AG04450 (cell line): ENCODE data around the gene MAP1S. TPM values are rescaled to one million over a fixed set of nuclear protein-coding genes. Genes with fewer than 3 reads are reported as not detected.

Experiments
- CTCF ChIA-PET: fragments of 300-600, 350-600 bp; formaldehyde crosslinking; extraction: SDS; loops from one replicate; lab custom pipeline; 2022; ENCODE audit warnings: antibody characterized with exemption, inconsistent platforms; lab: Charles Lee
- POLR2A ChIA-PET: fragments of 350-600 bp; formaldehyde crosslinking; extraction: SDS; loops from one replicate; lab custom pipeline; 2021; ENCODE audit warnings: antibody characterized with exemption, inconsistent platforms; lab: Yijun Ruan, JAX
- DNase-seq: peaks from one replicate; pipeline ENCODE4 v3.0.0-alpha.2; 2011; ENCODE audit warnings: low read depth, low spot score
- H3K27ac ChIP-seq: one replicate; pipeline ENCODE4 v1.5.1; 2012; ENCODE audit warnings: low read depth, low read length, control low read depth
- H3K27me3 ChIP-seq: one replicate; pipeline ENCODE4 v1.6.0; 2012; ENCODE audit warnings: low read length; ENCODE audit not compliant: control insufficient read depth, insufficient read depth
- H3K4me3 ChIP-seq: 2 replicates; pipeline ENCODE4 v1.5.1; 2011; ENCODE audit warnings: mild to moderate bottlenecking, low read depth, low read length, control low read depth
- H3K9me3 ChIP-seq: 2 replicates; pipeline ENCODE4 v1.5.1; 2012; ENCODE audit warnings: low read length; ENCODE audit not compliant: control insufficient read depth, insufficient read depth
- polyA plus RNA-seq: library from polyadenylated mRNA; depleted of rRNA; stranded (reverse); fragments of >200 nt; gene quantifications from 2 replicates; pipeline ENCODE4 v1.2.3, GENCODE V29; 2011
- TF ChIP-seq, protein P1 (sequence below): IDR thresholded peaks from 2 replicates; pipeline ENCODE4 v1.5.1; 2011; ENCODE audit warnings: low read depth, low read length, control low read depth, inconsistent platforms

Gene MAP1S
- polyA plus RNA-seq, 1 experiment = 8.2 TPM

DNA sequence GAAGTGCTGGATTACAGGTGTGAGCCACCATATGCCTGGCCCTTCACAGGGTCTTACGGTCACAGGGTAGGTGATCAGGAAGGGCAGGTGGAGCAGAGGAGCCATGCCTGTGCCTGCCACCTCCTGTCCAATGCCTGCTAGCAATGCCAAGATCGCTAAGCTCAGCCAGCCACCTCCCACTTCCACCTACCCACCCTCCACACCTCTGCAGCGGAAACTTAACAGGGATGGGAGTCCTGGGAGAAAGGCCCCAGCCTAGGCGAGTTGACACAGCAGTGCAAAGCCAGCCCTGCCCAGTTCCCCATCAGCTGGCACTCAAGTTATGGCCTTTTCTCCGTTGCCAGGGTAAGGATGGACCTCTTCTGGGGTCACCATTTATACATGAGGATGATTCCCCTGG lies 16.1 kb downstream of the MAP1S start:
- TF ChIP-seq, protein P1, sequence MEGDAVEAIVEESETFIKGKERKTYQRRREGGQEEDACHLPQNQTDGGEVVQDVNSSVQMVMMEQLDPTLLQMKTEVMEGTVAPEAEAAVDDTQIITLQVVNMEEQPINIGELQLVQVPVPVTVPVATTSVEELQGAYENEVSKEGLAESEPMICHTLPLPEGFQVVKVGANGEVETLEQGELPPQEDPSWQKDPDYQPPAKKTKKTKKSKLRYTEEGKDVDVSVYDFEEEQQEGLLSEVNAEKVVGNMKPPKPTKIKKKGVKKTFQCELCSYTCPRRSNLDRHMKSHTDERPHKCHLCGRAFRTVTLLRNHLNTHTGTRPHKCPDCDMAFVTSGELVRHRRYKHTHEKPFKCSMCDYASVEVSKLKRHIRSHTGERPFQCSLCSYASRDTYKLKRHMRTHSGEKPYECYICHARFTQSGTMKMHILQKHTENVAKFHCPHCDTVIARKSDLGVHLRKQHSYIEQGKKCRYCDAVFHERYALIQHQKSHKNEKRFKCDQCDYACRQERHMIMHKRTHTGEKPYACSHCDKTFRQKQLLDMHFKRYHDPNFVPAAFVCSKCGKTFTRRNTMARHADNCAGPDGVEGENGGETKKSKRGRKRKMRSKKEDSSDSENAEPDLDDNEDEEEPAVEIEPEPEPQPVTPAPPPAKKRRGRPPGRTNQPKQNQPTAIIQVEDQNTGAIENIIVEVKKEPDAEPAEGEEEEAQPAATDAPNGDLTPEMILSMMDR = no peak
- H3K27me3 ChIP-seq = no peaks in the 10 kb centered on the region
- no peak for DNase-seq
- no peak overlapping the region for H3K4me3 ChIP-seq
- no peaks in the 10 kb centered on the region for H3K9me3 ChIP-seq
- H3K27ac ChIP-seq = no peak overlapping the region
- POLR2A ChIA-PET = no interaction called here
- CTCF ChIA-PET = no interaction called here

GRCh38 chr19:17737690-17738153 lies 18.4 kb downstream of the MAP1S start:
- ChIA-PET CTCF (interaction anchor here (2.3 kb wide), 1 partner anchor 29 kb away, joined by 6 read pairs; no protein-coding TSS in a partner anchor), POLR2A (interaction anchor here (0.6 kb wide), 1 partner anchor 15 kb away, joined by 4 read pairs; no protein-coding TSS in a partner anchor)
- Histone ChIP-seq H3K27me3 (no peaks in the 10 kb centered on the region), H3K4me3 (no peak overlapping the region), H3K9me3 (no peaks in the 10 kb centered on the region), H3K27ac (no peak overlapping the region)
- TF ChIP-seq, protein P1 = no peak
- no peak for DNase-seq

DNA sequence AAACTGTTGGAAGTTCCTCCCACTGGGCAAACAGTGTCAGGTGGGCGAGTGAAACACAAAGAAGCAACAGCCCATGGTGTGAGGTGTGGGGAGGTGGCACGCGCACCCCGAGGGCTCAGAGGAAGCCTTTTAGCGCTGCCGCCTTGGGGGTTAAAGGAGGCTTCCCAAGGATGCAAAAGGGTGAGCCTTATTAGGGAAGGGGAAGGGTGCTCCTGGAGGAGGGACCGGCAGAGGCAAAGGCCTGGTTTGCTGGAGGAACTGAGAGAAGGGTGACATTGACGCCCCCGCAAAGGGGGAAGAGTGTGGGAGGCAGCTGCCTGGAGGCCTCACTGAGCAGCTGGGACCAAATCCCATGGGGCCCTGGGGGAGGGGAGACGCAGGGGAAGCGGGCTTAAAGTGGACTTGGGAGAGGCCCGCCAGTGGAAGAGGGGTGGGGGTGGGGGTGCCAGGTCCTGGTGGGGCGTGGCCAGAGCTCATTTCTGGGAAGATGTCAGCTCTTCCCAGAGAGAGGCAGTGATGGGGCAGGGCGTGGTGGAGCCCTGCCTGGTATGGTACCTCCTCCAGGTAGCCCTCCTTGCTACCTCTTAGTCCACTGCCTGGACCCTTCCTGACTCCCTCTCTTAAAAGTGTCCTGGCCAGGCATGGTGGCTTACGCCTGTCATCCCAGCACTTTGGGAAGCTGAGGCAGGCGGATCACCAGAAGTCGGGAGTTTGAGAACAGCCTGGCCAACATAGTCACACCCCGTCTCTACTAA lies 20.0 kb downstream of the MAP1S start:
- no peak overlapping the region for H3K27ac ChIP-seq
- no peak overlapping the region for H3K4me3 ChIP-seq
- TF ChIP-seq, protein P1 = no peak
- DNase-seq = no peak
- CTCF ChIA-PET = interaction anchor here (2.3 kb wide), 1 partner anchor 28 kb away, joined by 6 read pairs; no protein-coding TSS in a partner anchor
- H3K27me3 ChIP-seq = no peaks in the 10 kb centered on the region
- H3K9me3 ChIP-seq = no peaks in the 10 kb centered on the region
- POLR2A ChIA-PET = no interaction called here

DNA sequence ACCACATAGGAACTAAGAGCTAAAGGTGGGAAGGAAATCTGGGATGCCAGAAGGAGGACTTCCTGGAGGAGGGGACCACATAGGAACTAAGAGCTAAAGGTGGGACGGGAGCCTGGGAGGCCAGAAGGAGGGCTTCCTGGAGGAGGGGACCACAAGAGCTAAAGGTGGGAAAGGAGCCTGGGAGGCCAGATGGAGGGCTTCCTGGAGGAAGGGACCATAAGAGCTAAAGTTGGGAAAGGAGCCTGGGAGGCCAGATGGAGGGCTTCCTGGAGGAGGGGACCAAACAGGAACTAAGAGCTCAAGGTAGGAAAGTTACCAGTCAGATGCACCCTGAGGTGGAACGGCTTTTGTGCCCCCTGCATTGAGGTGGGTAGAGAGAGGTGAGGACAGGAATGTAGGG lies 22.2 kb downstream of the MAP1S start:
- no peak overlapping the region for H3K4me3 ChIP-seq
- POLR2A ChIA-PET = interaction anchor here (0.6 kb wide), 1 partner anchor 17 kb away, joined by 4 read pairs; no protein-coding TSS in a partner anchor
- CTCF ChIA-PET = no interaction called here
- H3K27me3 ChIP-seq = no peaks in the 10 kb centered on the region
- DNase-seq = no peak
- no peak overlapping the region for H3K27ac ChIP-seq
- TF ChIP-seq, protein P1 = no peak
- no peaks in the 10 kb centered on the region for H3K9me3 ChIP-seq
